ENCODE data around the gene TMEM52. TPM values are rescaled to one million over a fixed set of nuclear protein-coding genes. Genes with fewer than 3 reads are reported as not detected.

TMEM52 gene
- total RNA-seq, 2 donors from 2014 or later = 7.8 to 43.3 TPM

- intact Hi-C loops (cut with DNase I) = no loop called here
- no peaks in the 10 kb centered on the region for H3K4me1 ChIP-seq (replicated peaks)
- whole genome bisulfite sequencing = 89% methylated on average over 5 of the region's 5 CpGs
- no peak overlapping the region for H3K27ac ChIP-seq
- no peaks in the 10 kb centered on the region for H3K27me3 ChIP-seq (replicated peaks; ENCODE audit: insufficient read depth)
- no peaks in the 10 kb centered on the region for H3K36me3 ChIP-seq
- H3K9me3 ChIP-seq = no peaks in the 10 kb centered on the region
- no peak overlapping the region for H3K4me3 ChIP-seq
- TF ChIP-seq POLR2A (IDR thresholded peaks at IDR 0.05) = no peak
- no peak for TF ChIP-seq POLR2AphosphoS5 (IDR thresholded peaks at IDR 0.05)
- TF ChIP-seq, protein P1, sequence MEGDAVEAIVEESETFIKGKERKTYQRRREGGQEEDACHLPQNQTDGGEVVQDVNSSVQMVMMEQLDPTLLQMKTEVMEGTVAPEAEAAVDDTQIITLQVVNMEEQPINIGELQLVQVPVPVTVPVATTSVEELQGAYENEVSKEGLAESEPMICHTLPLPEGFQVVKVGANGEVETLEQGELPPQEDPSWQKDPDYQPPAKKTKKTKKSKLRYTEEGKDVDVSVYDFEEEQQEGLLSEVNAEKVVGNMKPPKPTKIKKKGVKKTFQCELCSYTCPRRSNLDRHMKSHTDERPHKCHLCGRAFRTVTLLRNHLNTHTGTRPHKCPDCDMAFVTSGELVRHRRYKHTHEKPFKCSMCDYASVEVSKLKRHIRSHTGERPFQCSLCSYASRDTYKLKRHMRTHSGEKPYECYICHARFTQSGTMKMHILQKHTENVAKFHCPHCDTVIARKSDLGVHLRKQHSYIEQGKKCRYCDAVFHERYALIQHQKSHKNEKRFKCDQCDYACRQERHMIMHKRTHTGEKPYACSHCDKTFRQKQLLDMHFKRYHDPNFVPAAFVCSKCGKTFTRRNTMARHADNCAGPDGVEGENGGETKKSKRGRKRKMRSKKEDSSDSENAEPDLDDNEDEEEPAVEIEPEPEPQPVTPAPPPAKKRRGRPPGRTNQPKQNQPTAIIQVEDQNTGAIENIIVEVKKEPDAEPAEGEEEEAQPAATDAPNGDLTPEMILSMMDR (IDR thresholded peaks at IDR 0.05) = no peak
- DNase-seq (ENCODE audit: low spot score) = no peak
These were observed 39.1 kb downstream of the TMEM52 start for GRCh38 chr1:1879942-1880341.

DNA sequence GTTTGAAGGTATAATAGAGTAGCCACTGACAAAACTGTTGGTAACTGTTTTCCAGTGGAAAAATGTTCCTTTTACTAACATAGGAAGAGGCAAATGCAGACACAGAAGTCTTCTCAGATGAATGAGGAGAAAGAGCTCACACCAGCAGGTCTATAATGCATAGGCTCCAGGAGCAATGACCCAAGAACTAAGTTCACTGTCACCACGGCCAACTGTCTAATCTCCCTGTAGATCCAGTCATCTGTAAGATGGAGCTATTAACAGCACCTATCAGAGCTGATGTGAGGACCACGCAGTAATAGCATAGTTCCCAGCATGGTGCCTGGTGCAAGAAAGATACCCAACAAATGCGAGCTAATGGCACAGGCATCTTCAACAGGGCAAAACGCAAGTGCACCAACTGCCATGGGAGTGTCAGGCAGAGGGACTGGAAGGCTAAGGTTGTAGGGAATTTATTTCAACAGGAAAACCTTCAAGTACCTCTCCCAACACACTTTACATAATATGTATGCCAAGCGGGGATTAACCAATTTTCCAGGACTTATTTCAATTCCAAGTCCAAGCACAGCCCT lies 41.1 kb downstream of the TMEM52 start:
- H3K4me1 ChIP-seq (replicated peaks) = no peaks in the 10 kb centered on the region
- WGBS = 81% methylated on average over 5 of the region's 5 CpGs
- no peak for DNase-seq (ENCODE audit: low spot score)
- H3K27ac ChIP-seq = no peak overlapping the region
- H3K36me3 ChIP-seq = no peaks in the 10 kb centered on the region
- no peaks in the 10 kb centered on the region for H3K9me3 ChIP-seq
- no peaks in the 10 kb centered on the region for H3K27me3 ChIP-seq (replicated peaks; ENCODE audit: insufficient read depth)
- H3K4me3 ChIP-seq = no peak overlapping the region
- intact Hi-C loops (cut with DNase I) = no loop called here
- TF ChIP-seq, protein P1 (IDR thresholded peaks at IDR 0.05) = no peak
- TF ChIP-seq POLR2A (IDR thresholded peaks at IDR 0.05) = no peak
- no peak for TF ChIP-seq POLR2AphosphoS5 (IDR thresholded peaks at IDR 0.05)

- intact Hi-C loops (cut with DNase I) = no loop called here
- no peak overlapping the region for H3K4me3 ChIP-seq
- no peaks in the 10 kb centered on the region for H3K4me1 ChIP-seq (replicated peaks)
- H3K36me3 ChIP-seq = no peaks in the 10 kb centered on the region
- no peaks in the 10 kb centered on the region for H3K9me3 ChIP-seq
- DNase-seq (ENCODE audit: low spot score) = no peak
- WGBS = 82% methylated on average over 11 of the region's 11 CpGs
- H3K27ac ChIP-seq = no peak overlapping the region
- TF ChIP-seq, protein P1 (IDR thresholded peaks at IDR 0.05) = no peak
- TF ChIP-seq POLR2A (IDR thresholded peaks at IDR 0.05) = no peak
- TF ChIP-seq POLR2AphosphoS5 (IDR thresholded peaks at IDR 0.05) = no peak
- H3K27me3 ChIP-seq (replicated peaks; ENCODE audit: insufficient read depth) = no peaks in the 10 kb centered on the region
These were observed 42.6 kb downstream of the TMEM52 start for GRCh38 chr1:1876335-1876930.

GRCh38 chr1:1875932-1876331 lies 43.1 kb downstream of the TMEM52 start:
- Histone ChIP-seq H3K4me3 (no peak overlapping the region), H3K9me3 (no peaks in the 10 kb centered on the region), H3K36me3 (no peaks in the 10 kb centered on the region), H3K27ac (no peak overlapping the region), H3K27me3 (replicated peaks; ENCODE audit: insufficient read depth) (no peaks in the 10 kb centered on the region), H3K4me1 (replicated peaks) (no peaks in the 10 kb centered on the region)
- DNase-seq (ENCODE audit: low spot score) = no peak
- no peak for TF ChIP-seq POLR2A (IDR thresholded peaks at IDR 0.05)
- TF ChIP-seq POLR2AphosphoS5 (IDR thresholded peaks at IDR 0.05) = no peak
- TF ChIP-seq, protein P1 (IDR thresholded peaks at IDR 0.05) = no peak
- intact Hi-C loops (cut with DNase I) = no loop called here
- WGBS = 95% methylated on average over 1 of the region's 1 CpG

- DNase-seq (ENCODE audit: low spot score) = no peak
- WGBS = 94% methylated on average over 7 of the region's 7 CpGs
- intact Hi-C loops (cut with DNase I) = no loop called here
- Histone ChIP-seq H3K9me3 (no peaks in the 10 kb centered on the region), H3K27ac (no peak overlapping the region), H3K27me3 (replicated peaks; ENCODE audit: insufficient read depth) (no peaks in the 10 kb centered on the region), H3K4me3 (no peak overlapping the region), H3K4me1 (replicated peaks) (no peaks in the 10 kb centered on the region), H3K36me3 (no peaks in the 10 kb centered on the region)
- TF ChIP-seq POLR2A (IDR thresholded peaks at IDR 0.05) (no peak), POLR2AphosphoS5 (IDR thresholded peaks at IDR 0.05) (no peak)
- TF ChIP-seq, protein P1 (IDR thresholded peaks at IDR 0.05) = no peak
These were observed 44.2 kb downstream of the TMEM52 start for GRCh38 chr1:1874901-1875300.

Measured in prostate gland (tissue), 2 donors.